Right lobe of liver (tissue), 6 donors: ENCODE data around the gene DNAAF9. TPM values are rescaled to one million over a fixed set of nuclear protein-coding genes. Genes with fewer than 3 reads are reported as not detected.

Source experiments
- ATAC-seq, 4 donors: fragments of 200-7000 bp; cut with Tn5 transposase; one replicate each; pipeline ENCODE4 v1.9.1; 2020; ENCODE audit warnings: mild to moderate bottlenecking in 4 of 4, moderate library complexity in 4 of 4
- DNase-seq, 3 donors: peaks; one replicate each; pipeline ENCODE4 v3.0.0-alpha.2; 2020
- H3K27ac ChIP-seq, 3 donors: fragments of 200-600 bp; one replicate each; pipeline ENCODE4 v1.8.0; 2022
- H3K27me3 ChIP-seq, 2 donors: fragments of 200-600 bp; one replicate each; pipeline ENCODE4 v1.8.0; 2022
- H3K36me3 ChIP-seq, 4 donors: fragments of 200-600 bp; sonication (generic) in 1 of 4; one replicate each; pipeline versions ENCODE4 v1.5.1 to v1.8.0; 2017 to 2022; ENCODE audit warnings: control low read depth in 1 of 4
- H3K4me1 ChIP-seq, 4 donors: fragments of 200-600 bp; sonication (generic) in 1 of 4; one replicate each; pipeline versions ENCODE4 v1.5.1 to v1.8.0; 2017 to 2022; ENCODE audit warnings: control low read depth in 1 of 4
- H3K4me3 ChIP-seq, 3 donors: fragments of 200-600 bp; one replicate each; pipeline ENCODE4 v1.8.0; 2022
- H3K9me3 ChIP-seq, 4 donors: fragments of 200-600 bp; sonication (generic) in 1 of 4; one replicate each; pipeline versions ENCODE4 v1.5.1 to v1.8.0; 2017 to 2022; ENCODE audit warnings: control low read depth in 1 of 4
- POLR2A ChIP-seq: fragments of 450-650 bp; IDR thresholded peaks from one replicate; pipeline ENCODE4 v1.6.1; 2017; ENCODE audit warnings: antibody characterized with exemption, mild to moderate bottlenecking
- WGBS: methylation state at CpG from one replicate; pipeline ENCODE4 v1.1.6; 2018; ENCODE audit warnings: low coverage, low lambda C conversion rate; ENCODE audit not compliant: insufficient coverage; ENCODE audit errors: missing lambda C conversion rate; 5-methylcytosine and 5-hydroxymethylcytosine counted together
- intact Hi-C, 2 donors: fragments of 100-400 bp; cut with DNase I; formaldehyde crosslinking; loops; one replicate each; pipeline versions ENCODE4 v1.11.2 to v1.14.1; 2022
- total RNA-seq, 6 experiments: library from RNA; depleted of rRNA in 2 of 6; stranded (reverse); fragments of >200 nt in 2 of 6; fragmentation: NEBNext Ultra II Directional in 3 of 6; extraction: Animal tissue kit (Norgen Biotek cat#: 25700) in 3 of 6; gene quantifications; one replicate each; pipeline versions ENCODE4 v1.1.0 to v1.2.4, GENCODE V29; 2016 to 2023
- TF ChIP-seq, protein P1 (sequence below), 4 donors: fragments of 200-600 bp in 3 of 4; fragments of 450-650 bp in 1 of 4; IDR thresholded peaks; one replicate each; pipeline versions ENCODE4 v1.5.1 to v1.8.0; 2016 to 2022; ENCODE audit warnings: antibody characterized with exemption in 4 of 4, mild to moderate bottlenecking in 2 of 4
- donor health status: DM: no; HTN: yes; CAD: no.
- donor health status: DM: no; HTN: no; CAD: no.
- donor health status: DM: no; HTN: no; CAD: no.
- donor health status: DM: no; HTN: yes; CAD: no.
- donor health status: DM: no; HTN: yes; CAD: no.

Gene DNAAF9
- total RNA-seq, 6 experiments from 2014 or later: 2.5 to 4.9 (median 4.2) TPM

DNA sequence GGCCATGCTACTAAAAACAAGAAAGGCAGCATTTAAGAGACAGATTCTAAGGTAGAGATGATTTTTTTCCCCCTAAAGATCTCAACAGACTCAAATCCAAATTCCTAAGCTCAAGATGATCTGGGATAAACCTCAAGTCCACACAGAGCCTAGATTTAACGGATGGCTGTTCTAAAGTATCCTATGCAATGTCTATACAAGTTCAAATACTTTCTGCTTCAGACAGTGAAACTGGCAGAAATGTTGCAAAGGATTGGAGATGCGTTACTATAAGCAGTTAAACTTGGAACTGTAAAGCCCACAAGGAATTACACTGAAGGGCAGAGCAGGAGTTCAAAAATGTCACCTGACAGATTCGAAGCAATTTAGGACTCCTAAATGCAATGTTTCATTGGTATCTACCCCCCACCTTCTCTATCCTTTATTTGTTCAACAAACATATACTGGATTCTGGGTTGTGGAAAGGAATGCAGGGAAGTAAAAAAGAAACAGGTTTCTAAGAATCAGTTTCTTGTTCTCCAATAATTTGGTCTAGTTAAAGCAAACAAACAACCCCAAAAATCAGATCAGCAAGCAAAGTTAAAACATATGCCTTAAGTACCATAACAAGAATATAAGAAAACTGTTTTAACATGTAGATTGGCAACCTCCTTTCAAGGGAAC, 1.6 kb downstream of the DNAAF9 start:
- no peak for TF ChIP-seq POLR2A
- TF ChIP-seq, protein P1, sequence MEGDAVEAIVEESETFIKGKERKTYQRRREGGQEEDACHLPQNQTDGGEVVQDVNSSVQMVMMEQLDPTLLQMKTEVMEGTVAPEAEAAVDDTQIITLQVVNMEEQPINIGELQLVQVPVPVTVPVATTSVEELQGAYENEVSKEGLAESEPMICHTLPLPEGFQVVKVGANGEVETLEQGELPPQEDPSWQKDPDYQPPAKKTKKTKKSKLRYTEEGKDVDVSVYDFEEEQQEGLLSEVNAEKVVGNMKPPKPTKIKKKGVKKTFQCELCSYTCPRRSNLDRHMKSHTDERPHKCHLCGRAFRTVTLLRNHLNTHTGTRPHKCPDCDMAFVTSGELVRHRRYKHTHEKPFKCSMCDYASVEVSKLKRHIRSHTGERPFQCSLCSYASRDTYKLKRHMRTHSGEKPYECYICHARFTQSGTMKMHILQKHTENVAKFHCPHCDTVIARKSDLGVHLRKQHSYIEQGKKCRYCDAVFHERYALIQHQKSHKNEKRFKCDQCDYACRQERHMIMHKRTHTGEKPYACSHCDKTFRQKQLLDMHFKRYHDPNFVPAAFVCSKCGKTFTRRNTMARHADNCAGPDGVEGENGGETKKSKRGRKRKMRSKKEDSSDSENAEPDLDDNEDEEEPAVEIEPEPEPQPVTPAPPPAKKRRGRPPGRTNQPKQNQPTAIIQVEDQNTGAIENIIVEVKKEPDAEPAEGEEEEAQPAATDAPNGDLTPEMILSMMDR (IDR thresholded peaks at IDR 0.05): no peak
- Histone ChIP-seq H3K9me3 (no peaks in the 10 kb centered on the region), H3K36me3 (no peaks in the 10 kb centered on the region), H3K4me3 (peak overlapping the region in 2 of 3 donors; percentile 75 to 77), H3K27me3 (no peaks in the 10 kb centered on the region), H3K27ac (peak overlapping the region in 1 of 3 donors; percentile 5), H3K4me1 (peaks cover 0 to 17% (median 2%) of the 10 kb centered on the region in 4 donors)
- no peak for ATAC-seq
- 55% methylated on average over 3 of the region's 3 CpGs for WGBS
- intact Hi-C loops: no loop called here
- DNase-seq: no peak

DNA sequence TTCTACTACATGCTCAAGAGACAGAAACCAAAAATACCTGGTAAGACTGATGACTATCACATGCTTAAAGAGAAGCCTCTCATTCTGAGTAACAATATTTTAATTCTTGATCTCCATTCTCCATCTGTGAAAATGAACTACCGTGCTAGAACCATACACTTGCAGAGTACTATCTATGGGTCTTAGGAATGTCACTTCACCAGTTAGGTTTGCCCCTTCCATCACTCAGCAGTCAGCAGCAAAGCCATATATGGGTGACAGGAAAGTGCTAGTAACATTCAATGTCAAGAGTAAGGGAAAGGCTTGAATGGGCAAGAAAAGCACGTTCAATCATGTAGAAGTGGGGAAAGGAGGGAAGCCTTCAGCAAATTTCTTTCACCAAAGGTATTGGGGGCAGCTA, 2.3 kb downstream of the DNAAF9 start:
- no peak for DNase-seq

DNA sequence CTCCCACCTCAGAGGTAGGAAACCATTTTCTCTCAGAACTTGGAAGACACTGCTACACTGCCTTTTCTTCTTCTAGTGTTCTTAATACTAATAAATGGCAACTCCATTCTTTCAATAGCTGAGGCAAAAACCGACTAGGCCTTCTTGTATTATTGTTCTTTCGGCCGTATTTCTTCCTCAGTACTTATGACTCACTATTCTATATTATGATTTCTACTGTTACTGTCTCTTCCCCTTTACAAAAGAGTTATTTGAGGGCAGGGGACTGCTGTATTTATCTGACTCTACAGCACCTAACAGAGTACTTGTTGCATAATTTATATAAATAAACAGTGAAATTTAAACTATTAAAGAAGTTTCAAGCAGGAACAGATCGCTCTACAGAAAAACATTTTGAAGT, 3.1 kb downstream of the DNAAF9 start:
- intact Hi-C loops: no loop called here
- Histone ChIP-seq H3K4me1 (peaks cover 0 to 17% (median 2%) of the 10 kb centered on the region in 4 donors), H3K36me3 (no peaks in the 10 kb centered on the region), H3K9me3 (no peaks in the 10 kb centered on the region), H3K27me3 (no peaks in the 10 kb centered on the region), H3K4me3 (no peak overlapping the region), H3K27ac (no peak overlapping the region)
- DNase-seq (no peak), ATAC-seq (no peak)
- WGBS: 71% methylated on average over 4 of the region's 4 CpGs
- TF ChIP-seq, protein P1 (IDR thresholded peaks at IDR 0.05): no peak

More for the DNA sequence above, 2.3 kb downstream of the DNAAF9 start:
- TF ChIP-seq POLR2A: no peak
- TF ChIP-seq, protein P1 (IDR thresholded peaks at IDR 0.05): no peak
- Histone ChIP-seq H3K4me1 (peaks cover 0 to 17% (median 2%) of the 10 kb centered on the region in 4 donors), H3K27ac (no peak overlapping the region), H3K27me3 (no peaks in the 10 kb centered on the region), H3K9me3 (no peaks in the 10 kb centered on the region), H3K36me3 (no peaks in the 10 kb centered on the region), H3K4me3 (no peak overlapping the region)
- WGBS: 89% methylated on average over 2 of the region's 2 CpGs
- ATAC-seq: no peak
- intact Hi-C loops: no loop called here

DNA sequence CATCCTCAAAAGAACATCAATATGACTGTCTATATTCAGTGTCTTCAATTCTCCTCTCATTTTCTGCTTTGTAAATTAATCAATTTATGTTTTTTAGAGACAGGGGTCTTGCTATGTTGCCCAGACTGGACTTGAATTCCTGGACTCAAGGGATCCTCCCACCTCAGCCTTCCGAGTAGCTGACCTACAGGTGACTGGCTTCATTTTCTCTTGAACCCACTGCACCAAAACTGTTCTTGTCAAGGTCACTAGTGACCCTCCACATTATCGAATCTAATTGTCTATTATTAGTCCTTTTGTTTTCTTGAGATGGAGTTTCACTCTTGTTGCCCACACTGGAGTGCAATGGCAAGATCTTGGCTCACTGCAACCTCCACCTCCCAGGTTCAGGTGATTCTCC, 3.7 kb downstream of the DNAAF9 start:
- Histone ChIP-seq H3K4me3 (no peak overlapping the region), H3K27ac (no peak overlapping the region), H3K27me3 (no peaks in the 10 kb centered on the region), H3K9me3 (no peaks in the 10 kb centered on the region), H3K4me1 (peaks cover 0 to 17% (median 2%) of the 10 kb centered on the region in 4 donors), H3K36me3 (no peaks in the 10 kb centered on the region)
- no peak for DNase-seq
- TF ChIP-seq POLR2A: no peak
- TF ChIP-seq, protein P1 (IDR thresholded peaks at IDR 0.05): no peak
- intact Hi-C loops: no loop called here
- no peak for ATAC-seq
- 83% methylated on average over 2 of the region's 2 CpGs for WGBS
